SHP77 treated with DMSO at 0.1 percent for 48 hours (cell line): ENCODE data around the gene KRABD2.
A peak's percentile ranks its signal among the peaks of the same experiment; 100 is the strongest.
"Not testable (repeated sequence)": the region's sequence is repeated elsewhere in the genome, so short reads cannot be mapped to it uniquely, and the experiment has no call there.

ENCODE experiments used
- DNase-seq: peaks from one replicate; lab custom pipeline; 2025; lab: John Stamatoyannopoulos, UW

KRABD2 gene

GRCh38 chr17:8376271-8377067, at the start of gene KRABD2:
Gene KRABD2, minus strand, starts transcription at chr17:8376704.
- DNase-seq = peak; percentile 90

- DNase-seq = no peak
Measured at GRCh38 chr17:8421571-8421970, 45.1 kb upstream of the KRABD2 start.

DNA sequence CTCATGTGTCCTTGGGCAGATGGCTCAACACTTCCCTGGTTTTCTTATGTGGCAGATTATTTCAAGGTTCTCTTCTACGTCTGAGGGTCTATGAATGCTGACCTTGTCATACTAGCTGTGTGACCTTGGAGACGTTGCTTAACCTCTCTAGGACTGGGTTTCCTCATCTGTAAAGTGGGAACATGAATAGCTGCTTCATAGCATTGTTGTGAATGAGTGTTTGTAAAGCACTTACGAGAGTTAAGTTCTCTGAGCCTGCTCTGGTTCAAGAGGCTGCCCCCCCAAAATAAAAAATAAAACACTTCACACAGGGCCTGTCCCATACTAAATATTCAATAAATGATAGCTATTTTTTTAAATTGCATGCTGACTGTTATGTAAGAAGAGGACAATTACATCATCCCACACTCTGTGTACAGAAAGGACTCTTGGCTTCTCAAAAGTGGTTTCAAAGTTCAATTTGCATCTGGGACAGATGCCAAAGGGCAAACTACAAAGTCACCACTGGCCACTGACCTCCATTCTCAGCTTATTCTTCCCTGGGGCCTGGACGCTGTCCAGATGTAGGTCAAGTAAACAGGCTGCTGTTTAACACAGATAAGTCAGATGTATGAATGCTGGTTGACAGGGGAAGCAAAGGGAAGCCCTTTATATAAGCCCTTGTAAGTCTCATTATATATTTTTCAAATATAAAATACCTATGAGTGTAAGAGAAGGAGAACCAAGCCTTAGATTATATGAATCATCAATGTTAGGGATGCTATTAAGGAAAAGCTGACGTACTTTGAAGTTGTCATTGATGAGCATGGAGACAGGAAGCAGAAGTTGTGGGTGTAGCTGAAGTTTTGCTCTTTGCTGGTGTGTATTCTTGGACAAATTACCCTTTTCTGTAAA, 43.8 kb upstream of the KRABD2 start:
- DNase-seq = peak; percentile 7

GRCh38 chr17:8419305-8419704, 42.8 kb upstream of the KRABD2 start:
- no peak for DNase-seq

GRCh38 chr17:8418471-8418870, 42.0 kb upstream of the KRABD2 start:
- DNase-seq = no peak

DNA sequence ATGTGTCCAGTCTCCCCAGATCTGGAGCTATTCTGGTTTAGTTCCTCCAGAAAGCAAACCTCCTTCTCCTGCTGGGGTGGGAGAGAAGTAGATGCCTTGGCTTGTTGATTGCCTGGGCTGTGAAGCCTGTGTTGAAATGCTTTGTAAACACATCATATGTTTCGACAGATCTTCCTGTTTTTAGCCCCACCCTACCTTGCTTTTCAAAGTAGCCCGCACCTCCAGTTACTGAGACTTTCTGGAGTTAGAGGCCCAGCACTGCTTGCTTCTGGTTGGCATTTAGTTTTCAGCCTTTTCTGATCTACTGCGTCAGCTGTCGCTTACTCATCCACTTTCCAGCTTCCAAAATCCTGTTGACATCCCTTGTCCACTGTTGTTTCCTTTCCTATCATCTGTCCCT, 41.3 kb upstream of the KRABD2 start:
- no peak for DNase-seq

- DNase-seq = no peak
Measured at GRCh38 chr17:8413938-8414337, 37.4 kb upstream of the KRABD2 start.

- no peak for DNase-seq
Measured at GRCh38 chr17:8413328-8413727, 36.8 kb upstream of the KRABD2 start.

GRCh38 chr17:8412089-8412488, 35.6 kb upstream of the KRABD2 start:
- DNase-seq = no peak

DNA sequence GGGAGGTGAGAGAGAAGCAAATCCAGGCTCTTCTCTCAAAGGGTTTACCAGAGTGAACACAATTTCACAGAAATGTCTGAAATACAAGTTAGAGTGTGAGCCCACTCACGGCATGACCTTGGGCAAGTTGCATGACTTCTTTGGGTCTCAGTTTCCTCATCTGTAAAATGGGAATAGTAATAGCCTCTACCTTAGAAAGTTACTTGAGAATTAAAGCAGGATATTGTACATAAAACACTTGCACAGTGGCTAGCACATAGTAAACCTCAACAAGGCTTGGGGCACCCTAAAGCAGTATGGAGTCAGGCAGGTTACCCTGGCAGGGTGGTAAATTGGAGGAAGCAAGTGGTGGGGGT, 34.4 kb upstream of the KRABD2 start:
- no peak for DNase-seq

- DNase-seq = peak; percentile 81
Measured at GRCh38 chr17:8409966-8410882, 33.7 kb upstream of the KRABD2 start.

GRCh38 chr17:8408371-8408770, 31.9 kb upstream of the KRABD2 start:
- peak; percentile 52 for DNase-seq

GRCh38 chr17:8406174-8406573, 29.7 kb upstream of the KRABD2 start:
- no peak for DNase-seq

GRCh38 chr17:8405499-8406016, 29.1 kb upstream of the KRABD2 start:
- no peak for DNase-seq

DNA sequence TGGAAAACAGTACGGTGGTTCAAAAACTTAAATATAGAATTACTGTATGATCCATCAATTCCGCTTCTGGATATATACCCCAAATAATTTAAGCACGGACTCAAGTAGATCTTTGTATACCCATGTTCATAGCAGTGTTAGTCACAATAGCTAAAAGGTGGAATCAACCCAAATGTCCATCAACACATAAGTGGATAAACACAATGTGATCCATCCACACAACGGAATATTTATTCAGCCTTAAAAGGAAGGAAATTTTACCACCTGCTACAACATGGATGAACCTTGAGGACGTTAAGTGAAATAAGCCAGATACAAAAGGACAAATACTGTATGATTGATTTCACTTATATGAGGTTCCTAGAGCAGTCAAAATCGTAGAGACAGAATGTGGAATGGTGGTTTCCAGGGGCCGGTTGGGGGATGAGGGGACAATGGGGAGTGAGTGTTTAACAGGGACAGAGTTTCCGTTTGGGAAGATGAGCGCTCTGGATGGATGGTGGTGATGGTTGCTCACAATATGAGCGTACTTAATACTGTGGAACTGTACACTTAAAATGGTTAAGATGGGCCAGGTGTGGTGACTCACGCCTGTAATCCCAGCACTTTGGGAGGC, 26.5 kb upstream of the KRABD2 start:
- DNase-seq = no peak

- DNase-seq = no peak
Measured at GRCh38 chr17:8401107-8401506, 24.6 kb upstream of the KRABD2 start.

- no peak for DNase-seq
Measured at GRCh38 chr17:8398980-8399379, 22.5 kb upstream of the KRABD2 start.

DNA sequence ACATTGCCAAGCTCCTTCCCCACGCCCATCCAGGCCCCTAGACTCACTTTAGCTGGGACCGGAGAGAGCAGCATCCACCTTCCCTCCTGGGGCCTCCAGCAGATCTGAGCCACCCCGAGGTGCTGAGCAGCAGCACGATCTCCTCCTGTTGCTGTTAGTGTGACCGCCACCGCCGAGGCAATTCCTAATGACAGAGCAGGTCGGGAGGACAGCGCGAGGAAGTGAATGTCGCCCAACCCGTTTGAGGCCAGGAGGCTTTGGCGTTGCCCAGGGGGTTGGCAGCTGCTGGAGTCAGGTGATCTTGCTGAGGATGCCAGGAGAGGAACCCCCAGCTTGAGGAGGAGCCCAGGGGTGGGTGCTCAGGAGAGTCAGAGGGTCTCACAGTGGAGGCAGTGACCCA, 21.1 kb upstream of the KRABD2 start, which contains the start of gene RNF222:
Gene RNF222, minus strand, starts transcription at position 192 of the 400 bp plus-strand sequence. CDS start 4,366 bp downstream, outside the sequence.
- no peak for DNase-seq

GRCh38 chr17:8394497-8394896, 18.0 kb upstream of the KRABD2 start:
- not testable (repeated sequence) for DNase-seq

DNA sequence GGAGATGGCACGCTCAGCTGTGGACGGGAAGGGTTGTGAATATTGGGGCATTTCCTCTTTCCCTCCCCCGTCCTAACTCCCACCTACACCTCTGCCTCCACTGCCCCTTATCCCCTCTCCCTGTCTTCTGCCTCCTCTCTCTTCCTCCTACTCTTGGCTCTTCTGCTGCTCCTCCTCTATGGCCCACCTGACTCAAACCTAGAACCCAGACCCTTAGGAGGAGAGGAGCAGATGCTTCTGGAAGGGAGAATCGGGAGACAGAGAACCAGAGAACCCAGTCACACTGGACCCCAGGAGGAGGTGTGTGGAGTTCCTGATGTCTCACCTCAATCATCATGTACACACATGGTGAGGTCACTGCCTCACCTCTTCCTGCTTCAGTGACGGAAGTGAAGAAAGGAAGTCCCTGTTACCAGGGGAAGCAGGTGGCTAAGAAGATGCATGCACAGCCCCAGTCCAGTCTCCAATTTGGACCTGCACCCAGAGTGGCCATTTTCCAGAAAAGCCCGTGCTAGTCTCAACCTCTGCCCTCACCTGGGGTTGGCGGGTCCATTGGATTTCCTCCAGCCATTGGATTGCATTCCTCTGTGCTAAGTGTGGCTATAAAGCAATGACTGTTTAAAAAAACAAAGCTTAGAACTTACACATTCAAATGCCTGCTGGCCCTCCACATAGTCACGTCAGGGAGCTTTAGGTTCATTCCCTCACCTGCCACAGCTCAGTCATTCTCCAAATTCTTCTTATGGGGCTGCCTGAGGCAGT, 17.1 kb upstream of the KRABD2 start:
- DNase-seq = no peak
